Measurements from ENCODE around the gene LAMB4.

Gene LAMB4

GRCh38 chr7:108001764-108002725 is 128.1 kb downstream of the LAMB4 start:
- H3K27me3 ChIP-seq (ENCODE audit: control insufficient read depth, insufficient read depth, low read length): no peaks in the 10 kb centered on the region
- H3K36me3 ChIP-seq (ENCODE audit: control insufficient read depth, insufficient read depth, low read length): no peaks in the 10 kb centered on the region
- peak overlapping the region; percentile 74 for H3K9ac ChIP-seq (ENCODE audit: low read length)
- peak overlapping the region; percentile 26 for H3K4me3 ChIP-seq (ENCODE audit: low read length)
- no peaks in the 10 kb centered on the region for H3K9me3 ChIP-seq (ENCODE audit: control insufficient read depth, low read length)
- H3K4me1 ChIP-seq (ENCODE audit: control insufficient read depth, insufficient read depth, low read length): peaks cover 17% of the 10 kb centered on the region

- Histone ChIP-seq H3K27me3 (ENCODE audit: control insufficient read depth, insufficient read depth, low read length) (no peaks in the 10 kb centered on the region), H3K4me3 (ENCODE audit: low read length) (peak overlapping the region; percentile 26), H3K9me3 (ENCODE audit: control insufficient read depth, low read length) (no peaks in the 10 kb centered on the region), H3K36me3 (ENCODE audit: control insufficient read depth, insufficient read depth, low read length) (no peaks in the 10 kb centered on the region), H3K4me1 (ENCODE audit: control insufficient read depth, insufficient read depth, low read length) (peaks cover 20% of the 10 kb centered on the region), H3K9ac (ENCODE audit: low read length) (peak overlapping the region; percentile 74)
Observed at GRCh38 chr7:108000875-108001763, 129.0 kb downstream of the LAMB4 start.

DNA sequence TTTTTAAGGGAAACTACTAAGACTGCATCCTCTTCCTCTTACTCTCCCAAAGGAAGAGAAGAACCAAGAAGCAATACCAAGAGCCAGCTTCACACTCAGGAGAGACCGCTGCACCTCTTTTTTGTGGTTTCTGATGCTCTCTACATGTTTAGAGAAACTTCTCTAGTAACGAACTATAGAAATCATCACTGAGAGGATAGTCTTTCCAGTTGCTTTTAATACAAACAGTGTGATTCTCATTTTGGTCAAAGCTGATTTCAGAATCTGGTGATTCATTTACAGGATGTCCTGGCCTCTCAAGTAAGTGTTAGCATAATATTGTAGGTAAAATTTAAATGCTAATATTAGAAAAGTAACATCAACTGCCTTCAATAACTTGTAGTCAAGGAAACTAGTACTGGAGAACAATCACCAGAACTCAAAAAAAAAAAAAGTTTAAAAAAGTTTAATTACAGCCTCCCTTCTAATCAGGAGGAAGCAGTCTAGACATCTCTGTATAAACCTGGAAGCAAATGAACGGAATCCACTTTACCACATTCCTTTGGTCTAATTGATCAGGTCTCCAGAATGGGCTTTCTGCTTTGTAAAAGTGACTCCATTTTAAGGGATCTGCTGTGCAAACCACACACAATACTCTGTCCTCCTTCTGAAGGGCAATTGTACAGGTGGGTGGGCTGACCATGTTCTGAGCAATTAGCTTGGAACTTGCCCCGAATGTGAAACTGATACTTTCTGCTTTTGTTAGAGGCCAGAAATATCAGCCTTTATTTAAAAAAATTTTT is 130.2 kb downstream of the LAMB4 start:
- no peak overlapping the region for H3K9ac ChIP-seq (ENCODE audit: low read length)
- H3K27me3 ChIP-seq (ENCODE audit: control insufficient read depth, insufficient read depth, low read length): no peaks in the 10 kb centered on the region
- no peak overlapping the region for H3K4me3 ChIP-seq (ENCODE audit: low read length)
- no peaks in the 10 kb centered on the region for H3K9me3 ChIP-seq (ENCODE audit: control insufficient read depth, low read length)
- H3K36me3 ChIP-seq (ENCODE audit: control insufficient read depth, insufficient read depth, low read length): no peaks in the 10 kb centered on the region
- peaks cover 26% of the 10 kb centered on the region for H3K4me1 ChIP-seq (ENCODE audit: control insufficient read depth, insufficient read depth, low read length)

DNA sequence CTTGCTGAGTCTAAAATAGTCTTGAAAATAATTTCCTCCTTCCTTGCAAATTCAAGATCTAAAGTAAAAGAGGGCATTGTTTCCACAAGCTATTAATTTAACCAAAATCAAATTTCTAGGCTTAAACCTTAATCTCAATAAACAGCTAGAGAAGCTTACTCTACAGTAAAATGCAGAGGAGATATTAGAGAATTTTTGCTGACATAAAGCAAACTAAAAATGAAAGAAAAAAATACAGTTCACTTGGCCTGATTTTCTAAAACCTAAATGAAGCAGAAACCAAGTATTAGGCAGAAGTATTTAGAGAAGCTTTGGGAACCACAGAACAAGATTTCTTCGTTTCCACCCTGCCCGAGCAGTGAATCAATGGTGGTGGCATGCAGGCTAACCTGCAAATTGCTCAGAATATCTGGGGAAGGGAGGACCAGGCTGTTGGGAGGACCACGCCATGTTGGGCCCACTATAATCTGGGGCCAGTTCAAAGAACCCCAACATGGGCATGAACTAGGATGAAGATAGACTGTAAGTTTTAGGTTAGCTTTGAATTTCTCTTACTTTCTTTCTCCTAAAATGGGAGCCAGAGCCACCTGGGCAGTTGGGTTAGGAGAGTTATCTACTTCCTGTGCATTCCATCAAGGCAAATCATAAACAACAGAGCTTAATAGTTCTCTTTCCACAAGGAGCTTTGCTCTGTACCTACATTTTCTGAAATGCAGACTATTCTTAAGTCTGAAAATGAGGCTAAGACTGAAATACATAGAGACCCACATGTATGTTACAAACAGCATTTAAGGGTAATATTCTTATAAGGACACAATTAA is 131.3 kb downstream of the LAMB4 start:
- Histone ChIP-seq H3K9ac (ENCODE audit: low read length) (no peak overlapping the region), H3K9me3 (ENCODE audit: control insufficient read depth, low read length) (no peaks in the 10 kb centered on the region), H3K27me3 (ENCODE audit: control insufficient read depth, insufficient read depth, low read length) (no peaks in the 10 kb centered on the region), H3K4me1 (ENCODE audit: control insufficient read depth, insufficient read depth, low read length) (peaks cover 23% of the 10 kb centered on the region), H3K36me3 (ENCODE audit: control insufficient read depth, insufficient read depth, low read length) (no peaks in the 10 kb centered on the region), H3K4me3 (ENCODE audit: low read length) (no peak overlapping the region)

GRCh38 chr7:107998150-107998549 is 132.0 kb downstream of the LAMB4 start:
- Histone ChIP-seq H3K4me3 (ENCODE audit: low read length) (no peak overlapping the region), H3K4me1 (ENCODE audit: control insufficient read depth, insufficient read depth, low read length) (peaks cover 27% of the 10 kb centered on the region), H3K36me3 (ENCODE audit: control insufficient read depth, insufficient read depth, low read length) (no peaks in the 10 kb centered on the region), H3K9me3 (ENCODE audit: control insufficient read depth, low read length) (no peaks in the 10 kb centered on the region), H3K9ac (ENCODE audit: low read length) (no peak overlapping the region), H3K27me3 (ENCODE audit: control insufficient read depth, insufficient read depth, low read length) (no peaks in the 10 kb centered on the region)

DNA sequence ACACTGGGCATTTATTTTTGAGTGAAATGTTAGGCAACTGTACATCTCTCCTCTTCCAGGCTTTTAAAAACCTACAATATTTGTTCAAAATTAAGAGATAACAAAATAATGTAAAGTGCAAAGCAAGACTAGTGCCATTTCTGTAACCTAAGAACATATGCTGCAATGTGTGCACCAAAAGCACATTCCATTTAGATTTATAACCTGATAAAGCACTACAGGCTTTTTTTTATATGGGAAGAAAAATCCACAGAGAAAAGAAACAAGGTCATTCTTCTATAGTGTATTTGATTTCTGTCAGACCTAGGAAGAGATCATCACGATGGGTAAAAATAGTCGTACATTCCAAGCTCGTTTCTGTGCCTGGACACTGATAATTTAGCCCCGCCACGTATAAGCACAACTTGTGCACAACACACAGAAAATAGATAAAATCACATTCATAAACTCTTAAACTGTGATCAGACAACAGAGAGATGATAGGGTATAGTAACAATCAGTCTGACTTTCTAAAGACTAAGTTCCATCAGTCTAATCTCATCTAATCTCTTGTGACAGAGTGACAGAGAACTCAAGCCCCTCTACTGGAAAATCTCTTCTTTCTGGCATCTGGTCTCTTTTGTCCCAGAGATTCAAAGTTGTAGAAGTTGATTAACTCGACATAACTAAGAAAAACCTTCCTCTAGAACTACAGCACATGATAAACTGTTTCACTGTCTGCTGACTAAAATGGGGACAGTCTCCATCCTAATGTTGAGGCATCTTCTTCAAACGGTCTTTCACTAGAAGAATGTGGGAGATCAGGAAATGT is 133.9 kb downstream of the LAMB4 start:
- no peaks in the 10 kb centered on the region for H3K9me3 ChIP-seq (ENCODE audit: control insufficient read depth, low read length)
- no peaks in the 10 kb centered on the region for H3K36me3 ChIP-seq (ENCODE audit: control insufficient read depth, insufficient read depth, low read length)
- no peak overlapping the region for H3K9ac ChIP-seq (ENCODE audit: low read length)
- H3K4me3 ChIP-seq (ENCODE audit: low read length): no peak overlapping the region
- H3K4me1 ChIP-seq (ENCODE audit: control insufficient read depth, insufficient read depth, low read length): peaks cover 27% of the 10 kb centered on the region
- H3K27me3 ChIP-seq (ENCODE audit: control insufficient read depth, insufficient read depth, low read length): no peaks in the 10 kb centered on the region

DNA sequence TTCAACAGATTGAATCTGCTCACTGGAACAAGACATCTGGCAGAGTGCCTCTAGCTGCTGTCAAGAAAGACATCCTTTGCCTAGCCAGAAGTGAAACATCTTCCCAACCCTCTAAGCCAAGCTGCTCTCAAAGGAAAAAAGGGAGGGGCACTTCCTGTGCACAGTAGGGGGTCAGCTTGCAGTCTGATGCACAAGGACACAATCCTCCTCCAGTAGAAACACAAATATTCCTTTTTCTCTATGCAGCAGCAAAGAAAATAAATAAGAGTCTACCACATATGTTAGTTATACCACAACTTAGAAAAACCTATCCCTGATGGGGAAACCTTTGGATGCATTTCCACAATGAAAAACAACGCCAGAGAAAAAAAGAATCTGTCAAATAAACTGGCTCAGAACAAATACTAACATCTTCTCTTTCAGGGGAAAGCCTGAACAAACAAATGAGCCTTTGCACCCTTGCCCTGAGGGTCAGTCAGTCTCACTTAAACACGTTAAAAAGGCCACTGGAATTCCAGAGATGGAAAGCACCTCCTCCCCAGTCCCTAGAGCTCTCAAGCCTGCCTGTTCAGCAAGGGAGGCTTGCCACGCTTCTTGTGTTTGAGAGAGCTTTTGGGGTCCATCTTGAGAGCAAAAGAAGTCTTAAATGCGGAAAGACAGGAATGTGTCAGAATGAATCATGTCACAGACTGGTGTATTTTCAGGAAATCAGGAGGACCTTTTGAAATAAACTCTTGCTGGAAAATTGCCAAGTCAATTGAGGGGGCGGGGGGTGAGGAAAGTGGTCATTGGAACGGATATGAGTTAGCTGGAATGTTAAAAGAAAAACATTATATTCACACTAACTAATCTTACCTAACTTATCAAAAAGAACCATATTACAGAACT is 134.7 kb downstream of the LAMB4 start:
- peaks cover 27% of the 10 kb centered on the region for H3K4me1 ChIP-seq (ENCODE audit: control insufficient read depth, insufficient read depth, low read length)
- H3K9ac ChIP-seq (ENCODE audit: low read length): no peak overlapping the region

GRCh38 chr7:107994421-107995030 is 135.6 kb downstream of the LAMB4 start:
- H3K36me3 ChIP-seq (ENCODE audit: control insufficient read depth, insufficient read depth, low read length): no peaks in the 10 kb centered on the region
- H3K4me1 ChIP-seq (ENCODE audit: control insufficient read depth, insufficient read depth, low read length): peaks cover 27% of the 10 kb centered on the region
- no peak overlapping the region for H3K4me3 ChIP-seq (ENCODE audit: low read length)
- H3K9me3 ChIP-seq (ENCODE audit: control insufficient read depth, low read length): no peaks in the 10 kb centered on the region
- H3K9ac ChIP-seq (ENCODE audit: low read length): no peak overlapping the region
- no peaks in the 10 kb centered on the region for H3K27me3 ChIP-seq (ENCODE audit: control insufficient read depth, insufficient read depth, low read length)

More for the DNA sequence above, 134.7 kb downstream of the LAMB4 start:
- Histone ChIP-seq H3K9me3 (ENCODE audit: control insufficient read depth, low read length) (no peaks in the 10 kb centered on the region), H3K4me3 (ENCODE audit: low read length) (no peak overlapping the region), H3K36me3 (ENCODE audit: control insufficient read depth, insufficient read depth, low read length) (no peaks in the 10 kb centered on the region), H3K27me3 (ENCODE audit: control insufficient read depth, insufficient read depth, low read length) (no peaks in the 10 kb centered on the region)

GRCh38 chr7:107993891-107994291 is 136.3 kb downstream of the LAMB4 start:
- H3K27me3 ChIP-seq (ENCODE audit: control insufficient read depth, insufficient read depth, low read length): no peaks in the 10 kb centered on the region
- H3K4me1 ChIP-seq (ENCODE audit: control insufficient read depth, insufficient read depth, low read length): peaks cover 27% of the 10 kb centered on the region

More at GRCh38 chr7:107993891-107994291, 136.3 kb downstream of the LAMB4 start:
- Histone ChIP-seq H3K9me3 (ENCODE audit: control insufficient read depth, low read length) (no peaks in the 10 kb centered on the region), H3K4me3 (ENCODE audit: low read length) (no peak overlapping the region), H3K9ac (ENCODE audit: low read length) (no peak overlapping the region), H3K36me3 (ENCODE audit: control insufficient read depth, insufficient read depth, low read length) (no peaks in the 10 kb centered on the region)

All from mucosa of stomach (tissue), 1 donor.